Sigmoid colon (tissue), 7 donors: ENCODE results near the gene ANO2. TPM values are rescaled to one million over a fixed set of nuclear protein-coding genes. Genes with fewer than 3 reads are reported as not detected.

Experiments
- DNase-seq: peaks from one replicate; pipeline ENCODE4 v3.0.0-alpha.2; 2019
- H3K27ac ChIP-seq, 4 donors: fragments of 200-600 bp; sonication (generic); one replicate each; pipeline ENCODE4 v1.5.1; 2016 to 2019; ENCODE audit warnings: mild to moderate bottlenecking in 1 of 4
- H3K27me3 ChIP-seq, 3 donors: fragments of 200-600 bp; sonication (generic); one replicate each; pipeline ENCODE4 v1.5.1; 2019; ENCODE audit warnings: mild to moderate bottlenecking in 1 of 3
- H3K36me3 ChIP-seq, 4 donors: fragments of 200-600 bp; sonication (generic); one replicate each; pipeline ENCODE4 v1.5.1; 2016 to 2019
- H3K4me1 ChIP-seq, 4 donors: fragments of 200-600 bp; sonication (generic); one replicate each; pipeline ENCODE4 v1.5.1; 2017 to 2019
- H3K4me3 ChIP-seq, 4 donors: fragments of 200-600 bp; sonication (generic); one replicate each; pipeline ENCODE4 v1.5.1; 2017 to 2019; ENCODE audit warnings: mild to moderate bottlenecking in 2 of 4, moderate library complexity in 1 of 4
- H3K9me3 ChIP-seq, 4 donors: fragments of 200-600 bp in 3 of 4; sonication (generic) in 3 of 4; one replicate each; pipeline versions ENCODE4 v1.5.1 to v1.6.1; 2013 to 2019
- EP300 ChIP-seq, 4 donors: sonication (generic); formaldehyde crosslinking; IDR thresholded peaks; one replicate each; pipeline ENCODE4 v1.6.1; 2017; ENCODE audit warnings: antibody characterized with exemption in 4 of 4
- POLR2A ChIP-seq, 2 donors: fragments of 450-650 bp; IDR thresholded peaks; one replicate each; pipeline ENCODE4 v1.6.1; 2016; ENCODE audit warnings: antibody characterized with exemption in 2 of 2, mild to moderate bottlenecking in 2 of 2, moderate library complexity in 2 of 2
- POLR2AphosphoS5 ChIP-seq, 4 donors: sonication (generic); formaldehyde crosslinking; IDR thresholded peaks; one replicate each; pipeline ENCODE4 v1.6.1; 2017; ENCODE audit warnings: antibody characterized with exemption in 4 of 4
- WGBS, 2 donors: extraction: QIAGEN DNeasy Blood & Tissue Kit; methylation state at CpG; one replicate each; pipeline ENCODE4 v1.1.7; 2013; 5-methylcytosine and 5-hydroxymethylcytosine counted together
- intact Hi-C: fragments of 100-400 bp; cut with DNase I; formaldehyde crosslinking; loops from one replicate; pipeline ENCODE4 v1.15.1; 2023
- polyA plus RNA-seq, 3 donors: library from polyadenylated mRNA; stranded (reverse); fragments of 200-250 nt; gene quantifications; one replicate each; pipeline ENCODE4 v1.2.3, GENCODE V29; 2013
- total RNA-seq, 4 donors: library from RNA; depleted of rRNA; stranded (reverse); fragments of >200 nt; gene quantifications; one replicate each; pipeline ENCODE4 v1.1.0, GENCODE V29; 2016
- TF ChIP-seq, protein P1 (sequence below), 4 experiments: fragments of 450-650 bp in 3 of 4; fragments of 200-600 bp in 1 of 4; IDR thresholded peaks; one replicate each; pipeline ENCODE4 v1.5.1; 2016 to 2019; ENCODE audit warnings: antibody characterized with exemption in 4 of 4, mild to moderate bottlenecking in 3 of 4, moderate library complexity in 2 of 4
- donor health status: healthy with polysubstance abuse.
- donor health status: Bipolar disorder and iron deficiency.
- donor health status: healthy.

Gene ANO2
- total and polyA plus RNA-seq, 7 donors, result 0.46 to 4.3 (median 1.8) TPM; not detected in 1

DNA sequence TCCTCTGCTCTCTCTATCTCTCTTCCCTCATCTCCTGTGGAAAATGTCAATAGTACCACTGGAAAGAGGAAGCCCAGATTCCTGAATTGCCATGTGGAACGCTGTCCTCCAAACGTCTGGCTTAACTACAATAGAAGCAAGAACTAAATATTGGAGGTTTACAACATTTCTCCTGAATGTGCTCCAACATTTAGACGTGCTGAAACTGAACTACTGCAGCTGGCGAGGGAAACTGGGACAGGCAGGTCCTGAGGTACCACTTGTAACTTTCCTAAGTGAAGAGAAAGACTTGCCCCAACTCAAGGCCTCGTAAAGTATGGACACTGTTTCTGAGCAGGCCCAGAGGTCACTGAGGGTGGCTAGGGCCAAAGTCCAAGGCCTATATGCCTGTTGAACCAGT is 325.4 kb downstream of the ANO2 start:
- H3K27ac ChIP-seq, result peak overlapping the region in 1 of 4 donors; percentile 34
- peak; percentile 76 for DNase-seq
- no peaks in the 10 kb centered on the region for H3K9me3 ChIP-seq
- no peaks in the 10 kb centered on the region for H3K27me3 ChIP-seq
- H3K36me3 ChIP-seq, result no peaks in the 10 kb centered on the region
- peaks cover 0 to 25% (median 12%) of the 10 kb centered on the region in 4 donors for H3K4me1 ChIP-seq
- WGBS, 2 donors, result 67 to 74% methylated on average over 5 of the region's 5 CpGs
- TF ChIP-seq POLR2AphosphoS5 (IDR thresholded peaks at IDR 0.05) (peak in 2 of 4 donors; percentile 39 to 47), POLR2A (IDR thresholded peaks at IDR 0.05) (no peak)
- intact Hi-C loops, result no loop called here
- no peak overlapping the region for H3K4me3 ChIP-seq

DNA sequence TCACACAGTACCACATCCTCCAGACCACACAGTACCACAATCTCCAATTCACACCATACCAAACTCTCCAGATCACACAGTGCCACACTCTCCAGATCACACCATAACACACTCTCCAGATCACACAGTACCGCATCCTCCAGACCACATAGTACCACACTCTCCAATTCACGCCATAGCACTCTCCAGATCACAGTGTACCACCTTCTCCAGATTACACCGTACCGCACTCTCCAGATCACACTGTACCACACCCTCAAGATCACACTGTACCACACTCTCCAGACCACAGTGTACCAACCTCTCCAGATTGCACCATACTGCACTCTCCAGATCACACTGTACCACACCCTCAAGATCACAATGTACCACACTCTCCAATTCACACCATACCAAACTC is 328.2 kb downstream of the ANO2 start:
- peaks cover 0 to 25% (median 12%) of the 10 kb centered on the region in 4 donors for H3K4me1 ChIP-seq
- intact Hi-C loops, result no loop called here
- WGBS, 2 donors, result 96 to 97% methylated on average over 4 of the region's 4 CpGs
- DNase-seq, result no peak
- no peak overlapping the region for H3K27ac ChIP-seq
- H3K9me3 ChIP-seq, result no peaks in the 10 kb centered on the region
- no peaks in the 10 kb centered on the region for H3K36me3 ChIP-seq
- TF ChIP-seq POLR2A (IDR thresholded peaks at IDR 0.05) (no peak), POLR2AphosphoS5 (IDR thresholded peaks at IDR 0.05) (no peak), EP300 (IDR thresholded peaks at IDR 0.05) (no peak)
- TF ChIP-seq, protein P1, sequence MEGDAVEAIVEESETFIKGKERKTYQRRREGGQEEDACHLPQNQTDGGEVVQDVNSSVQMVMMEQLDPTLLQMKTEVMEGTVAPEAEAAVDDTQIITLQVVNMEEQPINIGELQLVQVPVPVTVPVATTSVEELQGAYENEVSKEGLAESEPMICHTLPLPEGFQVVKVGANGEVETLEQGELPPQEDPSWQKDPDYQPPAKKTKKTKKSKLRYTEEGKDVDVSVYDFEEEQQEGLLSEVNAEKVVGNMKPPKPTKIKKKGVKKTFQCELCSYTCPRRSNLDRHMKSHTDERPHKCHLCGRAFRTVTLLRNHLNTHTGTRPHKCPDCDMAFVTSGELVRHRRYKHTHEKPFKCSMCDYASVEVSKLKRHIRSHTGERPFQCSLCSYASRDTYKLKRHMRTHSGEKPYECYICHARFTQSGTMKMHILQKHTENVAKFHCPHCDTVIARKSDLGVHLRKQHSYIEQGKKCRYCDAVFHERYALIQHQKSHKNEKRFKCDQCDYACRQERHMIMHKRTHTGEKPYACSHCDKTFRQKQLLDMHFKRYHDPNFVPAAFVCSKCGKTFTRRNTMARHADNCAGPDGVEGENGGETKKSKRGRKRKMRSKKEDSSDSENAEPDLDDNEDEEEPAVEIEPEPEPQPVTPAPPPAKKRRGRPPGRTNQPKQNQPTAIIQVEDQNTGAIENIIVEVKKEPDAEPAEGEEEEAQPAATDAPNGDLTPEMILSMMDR (IDR thresholded peaks at IDR 0.05), result no peak
- H3K4me3 ChIP-seq, result no peak overlapping the region
- H3K27me3 ChIP-seq, result no peaks in the 10 kb centered on the region

DNA sequence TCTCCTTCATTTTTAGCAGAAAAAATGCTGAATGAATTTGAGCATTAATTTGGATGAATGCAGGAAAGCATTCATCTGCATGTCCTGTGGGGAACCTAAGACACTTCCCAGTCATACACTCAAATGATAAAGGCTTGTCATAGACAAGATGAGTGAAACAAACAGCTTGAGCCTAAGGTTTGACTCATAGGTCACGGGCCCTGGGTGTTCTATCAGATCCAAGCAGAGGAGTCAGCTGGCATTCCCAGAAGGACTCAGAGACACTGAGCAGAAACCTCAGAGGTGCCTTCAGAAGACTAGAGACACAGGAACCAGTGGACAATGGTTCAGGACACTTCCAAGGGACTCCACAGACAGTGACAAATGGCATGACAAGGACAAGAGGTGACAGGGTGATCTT is 329.3 kb downstream of the ANO2 start:
- DNase-seq, result no peak
- Histone ChIP-seq H3K27me3 (no peaks in the 10 kb centered on the region), H3K9me3 (no peaks in the 10 kb centered on the region), H3K4me1 (peaks cover 0 to 22% (median 12%) of the 10 kb centered on the region in 4 donors), H3K36me3 (no peaks in the 10 kb centered on the region), H3K4me3 (no peak overlapping the region), H3K27ac (no peak overlapping the region)
- intact Hi-C loops, result no loop called here
- TF ChIP-seq POLR2AphosphoS5 (IDR thresholded peaks at IDR 0.05), result no peak
- TF ChIP-seq EP300 (IDR thresholded peaks at IDR 0.05), result no peak
- TF ChIP-seq, protein P1 (IDR thresholded peaks at IDR 0.05), result no peak
- no peak for TF ChIP-seq POLR2A (IDR thresholded peaks at IDR 0.05)
- 92% methylated on average over 1 of the region's 1 CpG for WGBS, 2 donors

DNA sequence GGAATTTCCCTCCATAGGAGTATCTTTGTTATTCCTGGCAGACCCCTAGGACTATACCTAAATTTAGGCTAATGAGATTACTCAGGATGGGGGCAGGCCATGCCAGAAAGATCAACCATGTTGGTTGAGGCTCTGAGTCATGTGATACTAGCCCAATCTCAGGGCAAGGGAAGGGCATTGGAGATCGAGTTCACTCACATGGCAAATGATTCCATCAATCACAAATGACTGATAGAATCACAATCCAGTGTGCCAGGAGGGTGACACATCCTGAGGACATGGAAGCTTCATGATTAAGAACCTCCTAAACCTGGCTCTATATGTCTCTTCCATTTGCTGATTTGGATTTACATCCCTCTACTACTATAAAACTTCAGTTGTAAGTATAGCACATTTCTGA is 330.8 kb downstream of the ANO2 start:
- Histone ChIP-seq H3K9me3 (no peaks in the 10 kb centered on the region), H3K27ac (no peak overlapping the region), H3K36me3 (no peaks in the 10 kb centered on the region), H3K4me1 (peaks cover 0 to 7% (median 4%) of the 10 kb centered on the region in 4 donors), H3K27me3 (no peaks in the 10 kb centered on the region), H3K4me3 (no peak overlapping the region)
- DNase-seq, result no peak
- 80 to 86% methylated on average over 1 of the region's 1 CpG for WGBS, 2 donors
- intact Hi-C loops, result no loop called here
- TF ChIP-seq EP300 (IDR thresholded peaks at IDR 0.05) (no peak), POLR2A (IDR thresholded peaks at IDR 0.05) (no peak), POLR2AphosphoS5 (IDR thresholded peaks at IDR 0.05) (no peak)
- TF ChIP-seq, protein P1 (IDR thresholded peaks at IDR 0.05), result no peak

DNA sequence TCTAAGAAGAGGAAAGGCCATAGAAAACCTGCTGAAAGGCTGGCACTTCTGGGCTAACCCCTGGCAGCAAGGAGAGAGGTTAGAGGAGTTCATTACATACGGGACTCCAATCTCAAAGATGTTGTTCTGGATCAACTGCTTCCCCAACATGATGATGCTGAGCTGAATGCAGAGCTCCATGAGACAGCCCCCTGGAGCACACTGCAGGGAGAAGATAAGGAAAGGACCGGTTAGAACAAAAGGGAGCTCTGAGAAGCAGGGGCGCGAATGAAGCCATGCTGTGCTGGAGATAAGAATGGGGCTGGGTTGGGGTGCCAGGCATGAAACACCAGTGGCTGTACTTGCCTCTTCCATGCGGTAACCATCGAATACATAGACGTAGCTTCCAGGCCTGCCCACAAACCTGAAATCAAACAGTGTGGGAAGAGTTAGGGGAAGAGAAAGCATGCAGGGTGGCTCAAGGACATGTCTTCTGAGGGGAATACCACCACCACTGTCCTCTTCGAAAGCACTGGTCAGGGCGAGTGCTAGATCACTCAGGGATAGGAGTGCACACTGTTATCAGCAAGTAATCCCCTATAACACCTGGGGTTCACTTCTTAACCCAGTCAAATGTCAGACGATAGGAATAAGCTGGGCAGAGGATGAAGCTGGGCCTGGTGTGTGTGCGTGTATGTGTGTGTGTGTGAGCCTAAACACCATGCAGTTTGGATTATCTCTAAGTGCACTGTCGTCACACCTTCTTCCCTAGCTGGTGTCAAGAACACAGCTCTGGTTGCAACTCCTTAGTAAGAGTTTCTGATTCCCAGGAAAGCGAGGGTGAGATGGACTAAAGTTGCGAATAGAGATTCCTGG is 332.3 kb downstream of the ANO2 start:
- TF ChIP-seq EP300 (IDR thresholded peaks at IDR 0.05) (no peak), POLR2AphosphoS5 (IDR thresholded peaks at IDR 0.05) (no peak), POLR2A (IDR thresholded peaks at IDR 0.05) (no peak)
- TF ChIP-seq, protein P1 (IDR thresholded peaks at IDR 0.05), result no peak
- WGBS, 2 donors, result 92 to 93% methylated on average over 14 of the region's 14 CpGs
- no peak for DNase-seq
- Histone ChIP-seq H3K4me3 (no peak overlapping the region), H3K27me3 (no peaks in the 10 kb centered on the region), H3K36me3 (no peaks in the 10 kb centered on the region), H3K4me1 (no peaks in the 10 kb centered on the region), H3K9me3 (no peaks in the 10 kb centered on the region), H3K27ac (no peak overlapping the region)
- intact Hi-C loops, result no loop called here
